Prostate gland (tissue), 2 donors: Measurements from ENCODE around the gene SLIT3.

Source experiments
- CTCF ChIP-seq, 4 experiments: fragments of 200-600 bp in 2 of 4; fragments of 450-650 bp in 2 of 4; sonication (generic) in 2 of 4; IDR thresholded peaks; 1 replicate in 3 of 4; 2 replicates in 1 of 4; pipeline ENCODE4 v1.5.1; 2016 to 2019; ENCODE audit warnings: antibody characterized with exemption in 4 of 4, mild to moderate bottlenecking in 2 of 4, moderate library complexity in 2 of 4
- POLR2A ChIP-seq: fragments of 450-650 bp; IDR thresholded peaks from one replicate; pipeline ENCODE4 v1.6.1; 2016; ENCODE audit warnings: antibody characterized with exemption, mild to moderate bottlenecking

- no peak for TF ChIP-seq POLR2A
- TF ChIP-seq CTCF (IDR thresholded peaks at IDR 0.05) = no peak
These were observed 510.2 kb downstream of the SLIT3 start for GRCh38 chr5:168790671-168791250.
